Right lobe of liver (tissue), 4 donors: ENCODE measurements around the gene ERN1.

Experiments
- CTCF ChIP-seq, 4 donors: fragments of 200-600 bp in 3 of 4; fragments of 450-650 bp in 1 of 4; IDR thresholded peaks; one replicate each; pipeline versions ENCODE4 v1.5.1 to v1.8.0; 2016 to 2022; ENCODE audit warnings: antibody characterized with exemption in 4 of 4, mild to moderate bottlenecking in 2 of 4
- POLR2A ChIP-seq: fragments of 450-650 bp; IDR thresholded peaks from one replicate; pipeline ENCODE4 v1.6.1; 2017; ENCODE audit warnings: antibody characterized with exemption, mild to moderate bottlenecking
- donor health status: DM: no; HTN: no; CAD: no.
- donor health status: DM: no; HTN: no; CAD: no.
- donor health status: DM: no; HTN: yes; CAD: no.

- TF ChIP-seq CTCF (IDR thresholded peaks at IDR 0.05) (no peak), POLR2A (no peak)
Measured at GRCh38 chr17:63998721-63999679, 130.9 kb downstream of the ERN1 start.
